PFSK-1 (cell line): Measurements from ENCODE around the gene NT5C1A.

Source experiments
- FOXP2 ChIP-seq: optimal IDR thresholded peaks from 2 replicates; pipeline ENCODE3; 2011; ENCODE audit warnings: borderline replicate concordance, control low read depth, inconsistent platforms; ENCODE audit not compliant: insufficient read depth; ENCODE audit errors: extremely low read length, extremely low read depth
- POLR2AphosphoS5 ChIP-seq: IDR thresholded peaks from 2 replicates; pipeline ENCODE4 v1.6.1; 2012; ENCODE audit warnings: low read depth, mild to moderate bottlenecking, control low read depth, low read length, moderate library complexity
- SIN3A ChIP-seq: IDR thresholded peaks from 2 replicates; pipeline ENCODE4 v1.6.1; 2012; ENCODE audit warnings: mild to moderate bottlenecking, low read length, moderate library complexity, borderline replicate concordance; ENCODE audit not compliant: insufficient read depth
- TAF1 ChIP-seq: IDR thresholded peaks from 2 replicates; pipeline ENCODE4 v1.6.1; 2012; ENCODE audit warnings: low read length, control low read depth, borderline replicate concordance; ENCODE audit not compliant: insufficient read depth
- TF ChIP-seq, protein P1 (sequence below), 2 experiments: IDR thresholded peaks; 2 replicates each; pipeline versions ENCODE4 v1.6.1 to v1.8.0; 2011 to 2012; ENCODE audit warnings: low read depth in 2 of 2, low read length in 2 of 2, control low read depth in 1 of 2, inconsistent platforms in 1 of 2, mild to moderate bottlenecking in 1 of 2, moderate library complexity in 1 of 2; ENCODE audit not compliant: insufficient read depth in 1 of 2

DNA sequence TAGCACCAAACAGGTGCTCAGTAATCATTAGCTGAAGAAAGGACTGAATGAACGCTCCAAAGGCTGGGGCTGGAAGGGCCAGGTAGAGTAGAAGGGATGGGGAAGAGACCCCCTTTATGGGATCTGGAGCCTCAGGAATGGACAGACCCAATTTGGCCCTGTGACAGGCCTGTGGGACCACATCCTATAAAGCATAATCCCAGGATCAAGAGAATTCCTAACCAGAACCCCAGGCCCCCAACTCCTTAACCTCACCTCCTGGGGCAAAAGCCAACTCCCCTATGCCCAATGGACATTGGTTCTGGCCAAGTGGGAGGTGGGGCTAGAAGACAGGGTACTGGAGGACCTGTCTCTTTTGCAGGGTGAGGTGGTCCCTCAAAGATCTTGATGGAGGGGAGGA, 10.1 kb upstream of the NT5C1A start:
- TF ChIP-seq POLR2AphosphoS5 (no peak), SIN3A (no peak), TAF1 (no peak), FOXP2 (no peak)
- TF ChIP-seq, protein P1, sequence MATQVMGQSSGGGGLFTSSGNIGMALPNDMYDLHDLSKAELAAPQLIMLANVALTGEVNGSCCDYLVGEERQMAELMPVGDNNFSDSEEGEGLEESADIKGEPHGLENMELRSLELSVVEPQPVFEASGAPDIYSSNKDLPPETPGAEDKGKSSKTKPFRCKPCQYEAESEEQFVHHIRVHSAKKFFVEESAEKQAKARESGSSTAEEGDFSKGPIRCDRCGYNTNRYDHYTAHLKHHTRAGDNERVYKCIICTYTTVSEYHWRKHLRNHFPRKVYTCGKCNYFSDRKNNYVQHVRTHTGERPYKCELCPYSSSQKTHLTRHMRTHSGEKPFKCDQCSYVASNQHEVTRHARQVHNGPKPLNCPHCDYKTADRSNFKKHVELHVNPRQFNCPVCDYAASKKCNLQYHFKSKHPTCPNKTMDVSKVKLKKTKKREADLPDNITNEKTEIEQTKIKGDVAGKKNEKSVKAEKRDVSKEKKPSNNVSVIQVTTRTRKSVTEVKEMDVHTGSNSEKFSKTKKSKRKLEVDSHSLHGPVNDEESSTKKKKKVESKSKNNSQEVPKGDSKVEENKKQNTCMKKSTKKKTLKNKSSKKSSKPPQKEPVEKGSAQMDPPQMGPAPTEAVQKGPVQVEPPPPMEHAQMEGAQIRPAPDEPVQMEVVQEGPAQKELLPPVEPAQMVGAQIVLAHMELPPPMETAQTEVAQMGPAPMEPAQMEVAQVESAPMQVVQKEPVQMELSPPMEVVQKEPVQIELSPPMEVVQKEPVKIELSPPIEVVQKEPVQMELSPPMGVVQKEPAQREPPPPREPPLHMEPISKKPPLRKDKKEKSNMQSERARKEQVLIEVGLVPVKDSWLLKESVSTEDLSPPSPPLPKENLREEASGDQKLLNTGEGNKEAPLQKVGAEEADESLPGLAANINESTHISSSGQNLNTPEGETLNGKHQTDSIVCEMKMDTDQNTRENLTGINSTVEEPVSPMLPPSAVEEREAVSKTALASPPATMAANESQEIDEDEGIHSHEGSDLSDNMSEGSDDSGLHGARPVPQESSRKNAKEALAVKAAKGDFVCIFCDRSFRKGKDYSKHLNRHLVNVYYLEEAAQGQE (IDR thresholded peaks at IDR 0.05; ENCODE audit: insufficient read depth in 1 of 2, low read depth in 2 of 2, low read length in 2 of 2): no peak
